Measurements from ENCODE around the gene KLHL2. TPM values are rescaled to one million over a fixed set of nuclear protein-coding genes. Genes with fewer than 3 reads are reported as not detected.
"Not testable (repeated sequence)": the region's sequence is repeated elsewhere in the genome, so short reads cannot be mapped to it uniquely, and the experiment has no call there.

Gene KLHL2
- total RNA-seq, 1 experiment from 2014 or later, result 11.8 TPM

GRCh38 chr4:165232623-165233433 lies 25.5 kb downstream of the KLHL2 start:
- DNase-seq (ENCODE audit: low read depth), result not testable (repeated sequence)

- no peak for DNase-seq (ENCODE audit: low read depth)
These were observed 27.4 kb downstream of the KLHL2 start for GRCh38 chr4:165234766-165235165.

- not testable (repeated sequence) for DNase-seq (ENCODE audit: low read depth)
These were observed 29.5 kb downstream of the KLHL2 start for GRCh38 chr4:165236852-165237251.

- not testable (repeated sequence) for DNase-seq (ENCODE audit: low read depth)
These were observed 30.8 kb downstream of the KLHL2 start for GRCh38 chr4:165238041-165238640.

- DNase-seq (ENCODE audit: low read depth), result not testable (repeated sequence)
These were observed 33.4 kb downstream of the KLHL2 start for GRCh38 chr4:165240761-165241160.

GRCh38 chr4:165244148-165244547 lies 36.8 kb downstream of the KLHL2 start:
- DNase-seq (ENCODE audit: low read depth), result not testable (repeated sequence)

GRCh38 chr4:165244587-165245186 lies 37.3 kb downstream of the KLHL2 start:
- DNase-seq (ENCODE audit: low read depth), result not testable (repeated sequence)

- DNase-seq (ENCODE audit: low read depth), result no peak
These were observed 40.7 kb downstream of the KLHL2 start for GRCh38 chr4:165248102-165248501.

- DNase-seq (ENCODE audit: low read depth), result not testable (repeated sequence)
These were observed 41.5 kb downstream of the KLHL2 start for GRCh38 chr4:165248904-165249303.

- DNase-seq (ENCODE audit: low read depth), result not testable (repeated sequence)
These were observed 47.4 kb downstream of the KLHL2 start for GRCh38 chr4:165254771-165255170.

GRCh38 chr4:165255439-165255838 lies 48.1 kb downstream of the KLHL2 start:
- peak; percentile 17 for DNase-seq (ENCODE audit: low read depth)

GRCh38 chr4:165256074-165256659 lies 48.8 kb downstream of the KLHL2 start:
- DNase-seq (ENCODE audit: low read depth), result not testable (repeated sequence)

GRCh38 chr4:165259776-165260175 lies 52.4 kb downstream of the KLHL2 start:
- DNase-seq (ENCODE audit: low read depth), result not testable (repeated sequence)

GRCh38 chr4:165262306-165262705 lies 54.9 kb downstream of the KLHL2 start:
- DNase-seq (ENCODE audit: low read depth), result not testable (repeated sequence)

GRCh38 chr4:165263466-165263865 lies 56.1 kb downstream of the KLHL2 start:
- DNase-seq (ENCODE audit: low read depth), result not testable (repeated sequence)

GRCh38 chr4:165269931-165270330 lies 62.6 kb downstream of the KLHL2 start:
- not testable (repeated sequence) for DNase-seq (ENCODE audit: low read depth)

- DNase-seq (ENCODE audit: low read depth), result not testable (repeated sequence)
These were observed 66.1 kb downstream of the KLHL2 start for GRCh38 chr4:165273443-165273842.

GRCh38 chr4:165275357-165275756 lies 68.0 kb downstream of the KLHL2 start:
- DNase-seq (ENCODE audit: low read depth), result not testable (repeated sequence)

GRCh38 chr4:165279531-165279930 lies 72.2 kb downstream of the KLHL2 start:
- not testable (repeated sequence) for DNase-seq (ENCODE audit: low read depth)

- not testable (repeated sequence) for DNase-seq (ENCODE audit: low read depth)
These were observed 77.3 kb downstream of the KLHL2 start for GRCh38 chr4:165284697-165285096.

- DNase-seq (ENCODE audit: low read depth), result not testable (repeated sequence)
These were observed 79.4 kb downstream of the KLHL2 start for GRCh38 chr4:165286619-165287340.
